Hippocampal formation (tissue), 2 donors: ENCODE measurements around the gene ZNF892.

Experiments used
- DNase-seq, 2 donors: peaks; one replicate each; lab custom pipeline; 2025; lab: John Stamatoyannopoulos, UW

The ZNF892 gene

GRCh38 chr2:95207111-95207961 lies at the start of gene ZNF892:
Gene ZNF892, plus strand, starts transcription at chr2:95207521. Its CDS starts 295 bp downstream, at chr2:95207816.
- DNase-seq, result peak; percentile 91 to 92

DNA sequence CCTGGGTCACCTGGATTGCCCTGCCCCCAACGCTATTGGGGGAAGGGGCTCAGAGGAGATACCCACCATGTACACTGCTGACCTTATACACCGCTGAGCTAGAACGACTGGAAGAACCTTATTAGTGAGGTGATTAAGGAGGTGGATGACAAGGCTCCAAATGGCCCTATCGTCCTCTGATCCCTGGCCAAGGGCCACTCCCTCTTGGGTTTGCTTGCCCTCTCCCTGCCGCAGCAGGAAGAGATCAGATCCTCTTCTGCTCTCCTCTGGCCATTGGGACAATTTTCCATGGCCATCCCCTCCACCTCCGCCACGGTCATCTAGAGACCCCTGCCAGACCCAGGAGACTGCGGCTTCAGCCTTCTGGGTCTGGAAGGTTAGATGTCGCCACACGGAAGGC lies 48.9 kb upstream of the ZNF892 start:
- no peak for DNase-seq

DNA sequence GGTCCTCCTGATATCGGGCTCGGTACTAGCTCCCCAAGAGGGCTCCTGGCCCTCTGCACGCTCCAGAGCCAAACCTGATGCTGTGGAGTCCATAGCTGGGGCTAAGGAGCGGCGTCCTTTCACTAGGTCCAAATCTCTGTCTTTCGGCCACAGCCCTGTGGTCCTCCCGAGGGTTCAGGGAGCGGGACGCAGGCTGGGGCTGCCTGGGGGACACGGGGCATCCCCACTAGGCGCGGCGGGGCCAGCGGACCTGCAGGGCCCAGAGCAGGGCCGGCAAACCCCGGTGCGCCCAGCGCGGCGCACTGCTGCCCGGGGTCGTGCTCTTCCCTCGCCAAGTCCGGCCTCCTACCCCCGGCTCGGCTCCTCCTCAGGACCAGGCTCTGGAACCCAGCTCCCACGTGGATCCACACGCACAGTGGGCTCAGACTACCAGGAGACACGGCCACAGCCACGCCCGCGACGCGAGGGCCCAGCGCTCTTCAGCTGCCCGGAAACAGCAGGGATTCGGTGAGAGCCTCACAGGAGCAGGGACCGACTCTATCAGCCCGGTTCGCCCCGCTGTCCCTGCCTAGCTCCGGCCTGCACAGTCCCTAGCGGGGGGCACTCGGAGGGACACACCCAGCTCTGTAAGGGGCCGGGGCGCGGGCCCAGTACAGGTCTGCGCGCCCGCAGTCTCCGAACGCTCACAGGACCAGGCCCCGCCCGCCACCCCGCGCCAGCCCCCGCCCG lies 48.3 kb upstream of the ZNF892 start:
- DNase-seq, result peak in 1 of 2 donors; percentile 56

DNA sequence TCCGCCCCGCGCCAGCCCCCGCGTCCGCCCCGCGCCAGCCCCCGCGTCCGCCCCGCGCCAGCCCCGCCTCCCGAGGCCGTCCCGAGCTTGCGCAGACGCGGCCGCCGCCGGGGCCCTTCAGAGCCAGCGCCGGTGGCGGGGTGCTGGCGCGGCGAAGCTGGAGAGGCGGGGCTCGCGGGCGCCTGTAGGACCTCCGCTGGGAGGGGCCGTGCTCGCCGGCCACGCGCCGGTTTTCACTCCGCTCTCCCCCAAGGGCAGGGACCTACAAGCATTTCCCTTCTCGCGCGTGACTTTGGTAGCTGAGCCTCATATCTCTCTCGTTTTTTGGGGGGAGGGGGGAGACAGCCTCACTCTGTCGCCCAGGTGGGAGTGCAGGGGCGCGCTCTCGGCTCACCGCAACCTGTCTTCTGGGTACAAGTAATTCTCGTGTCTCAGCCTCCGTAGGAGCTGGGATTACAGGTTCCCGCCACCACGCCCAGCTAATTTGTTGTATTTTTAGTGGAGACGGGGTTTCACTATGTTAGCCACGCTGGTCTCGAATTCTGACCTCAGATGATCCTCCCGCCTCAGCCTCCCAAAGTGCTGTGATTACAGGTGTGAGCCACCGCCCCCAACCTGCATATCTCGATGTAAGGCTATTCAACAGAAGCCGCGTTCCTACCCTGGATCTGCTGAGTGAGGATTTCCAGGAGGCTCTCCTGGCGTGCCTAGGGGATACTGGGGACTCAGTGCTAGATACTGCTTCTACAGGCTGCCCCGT lies 47.5 kb upstream of the ZNF892 start, which contains the start of gene ZNF514:
ZNF514 (minus strand) TSS at position 159 of the 760 bp plus-strand sequence. CDS start 6,595 bp downstream, outside the sequence.
- peak; percentile 54 to 79 for DNase-seq

GRCh38 chr2:95165030-95165370 lies 42.3 kb upstream of the ZNF892 start:
- DNase-seq, result no peak

DNA sequence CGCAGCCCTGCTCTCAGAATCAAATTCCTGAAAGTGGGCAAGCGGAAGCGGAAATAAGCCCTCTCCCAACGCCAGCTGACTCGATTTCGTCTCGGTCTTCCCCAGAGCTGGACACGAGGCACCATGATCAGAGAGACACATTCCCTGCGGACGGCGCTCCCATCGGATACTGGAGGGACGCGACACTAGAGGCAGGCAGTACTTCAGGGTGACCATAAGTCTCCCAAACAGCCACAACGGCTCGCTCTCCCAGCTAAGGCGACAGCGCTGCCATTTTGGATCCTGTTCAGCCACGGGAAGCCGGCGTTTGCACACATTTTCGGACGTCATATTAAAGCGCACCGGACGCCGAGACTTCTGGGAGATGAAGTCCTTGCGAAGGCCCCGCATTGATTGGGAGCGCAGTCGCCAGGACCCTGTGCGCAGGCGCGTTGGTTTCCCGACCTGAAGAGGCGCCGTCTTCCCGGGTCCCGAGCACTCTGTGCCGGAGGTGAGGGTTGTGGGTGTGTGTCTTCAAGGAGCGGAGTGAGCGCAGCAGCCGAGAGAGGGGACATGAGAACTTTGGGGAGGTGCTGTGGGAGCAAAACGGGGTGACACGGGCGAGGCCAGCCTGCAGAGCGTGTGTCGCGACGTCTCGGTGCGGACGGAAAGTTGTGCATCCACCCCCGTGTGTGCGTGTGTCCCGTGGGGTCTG lies 41.8 kb upstream of the ZNF892 start, which contains the start of gene ZNF2:
ZNF2 (plus strand) TSS at position 439 of the 694 bp plus-strand sequence. CDS start 10,418 bp downstream, outside the sequence.
- peak; percentile 94 to 95 for DNase-seq

- no peak for DNase-seq
These were observed 41.1 kb upstream of the ZNF892 start for GRCh38 chr2:95166065-95166763.

- no peak for DNase-seq
These were observed 35.4 kb upstream of the ZNF892 start for GRCh38 chr2:95171902-95172301.

DNA sequence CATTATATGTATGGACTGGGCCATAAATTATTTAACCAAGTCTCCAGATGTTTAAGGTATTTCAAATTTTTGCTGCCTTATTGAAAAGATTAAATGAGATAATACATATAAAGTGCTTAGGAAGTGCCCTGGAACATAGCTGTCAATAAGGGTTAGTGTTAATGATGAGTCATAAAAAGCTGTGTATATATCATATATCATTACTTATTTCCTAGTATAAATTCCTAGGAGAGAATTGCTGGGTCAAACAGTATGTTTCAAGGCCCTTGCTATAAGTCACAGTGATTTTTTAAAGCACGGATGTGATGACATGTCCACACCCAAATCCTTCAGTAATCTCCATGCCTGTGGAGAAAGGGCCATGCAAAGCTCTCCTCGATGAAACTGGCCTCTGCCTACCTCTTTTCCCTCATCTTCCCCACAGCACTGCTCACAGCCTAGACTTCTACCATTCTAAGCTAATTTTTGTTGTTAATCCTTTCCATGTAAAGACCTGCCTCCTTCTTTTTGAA lies 33.2 kb upstream of the ZNF892 start:
- no peak for DNase-seq

- no peak for DNase-seq
These were observed 27.9 kb upstream of the ZNF892 start for GRCh38 chr2:95179451-95179850.

GRCh38 chr2:95181774-95182173 lies 25.5 kb upstream of the ZNF892 start:
- DNase-seq, result no peak

GRCh38 chr2:95185197-95185596 lies 22.1 kb upstream of the ZNF892 start:
- no peak for DNase-seq

- DNase-seq, result no peak
These were observed 21.3 kb upstream of the ZNF892 start for GRCh38 chr2:95185973-95186372.

GRCh38 chr2:95192956-95193355 lies 14.4 kb upstream of the ZNF892 start:
- DNase-seq, result peak; percentile 2 to 44

DNA sequence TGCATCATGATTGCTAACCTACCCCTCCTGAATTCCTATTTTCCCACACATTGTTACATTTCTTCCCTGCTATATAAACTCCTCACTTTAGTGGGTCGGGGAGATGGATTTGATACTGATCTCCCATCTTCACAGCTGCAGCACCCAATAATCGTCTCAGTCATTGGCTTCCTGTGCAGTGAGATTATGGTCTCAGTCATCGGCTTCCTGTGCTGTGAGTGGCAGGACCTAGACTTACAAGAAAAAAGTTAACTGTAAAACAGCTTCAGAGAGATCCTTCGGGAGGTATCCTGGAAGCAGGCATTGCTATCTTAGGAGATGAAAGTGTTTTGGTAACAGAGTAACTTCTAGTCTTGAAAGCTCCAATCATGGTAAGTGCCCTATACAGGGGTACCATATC lies 3.4 kb upstream of the ZNF892 start:
- no peak for DNase-seq

DNA sequence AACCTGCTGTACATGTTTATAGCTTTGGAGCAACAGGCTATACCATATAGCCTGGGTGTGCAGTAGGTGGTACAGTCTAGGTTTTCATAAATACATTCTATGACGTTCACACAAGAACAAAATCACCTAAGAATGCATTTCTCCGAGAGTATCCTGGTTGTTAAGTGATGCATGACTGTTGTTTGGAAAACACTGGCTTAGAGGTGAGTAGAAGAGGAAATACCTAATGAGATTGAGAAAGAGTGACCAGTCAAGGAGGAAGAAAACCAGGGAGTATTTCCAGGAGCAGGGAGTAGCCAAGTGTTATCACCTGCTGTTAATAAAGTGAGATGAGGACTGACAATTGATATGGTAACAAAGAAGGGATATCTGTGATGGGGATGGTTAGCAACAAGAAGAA lies 2.9 kb upstream of the ZNF892 start:
- DNase-seq, result no peak

DNA sequence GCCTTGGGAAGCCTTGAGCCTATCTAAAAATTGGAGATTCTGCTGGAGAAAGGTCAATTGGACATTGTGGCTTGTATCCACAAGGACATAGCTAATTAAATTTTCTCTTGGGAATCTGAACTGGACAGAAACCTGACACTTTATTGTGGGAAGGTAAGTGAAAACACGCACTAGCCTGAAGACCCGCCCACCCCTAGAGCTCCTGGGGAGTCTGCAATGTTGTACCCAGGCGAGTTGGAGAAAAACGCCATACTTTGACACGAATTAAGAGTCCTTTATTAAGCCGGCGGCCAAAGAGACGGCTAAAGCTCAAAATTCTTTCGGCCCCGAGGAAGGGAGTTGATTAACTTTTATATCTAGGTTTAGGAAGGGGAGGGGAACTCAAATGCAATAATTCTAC lies 1.2 kb upstream of the ZNF892 start:
- DNase-seq, result no peak

GRCh38 chr2:95208106-95208505 lies 785 bp downstream of the ZNF892 start:
- DNase-seq, result no peak

DNA sequence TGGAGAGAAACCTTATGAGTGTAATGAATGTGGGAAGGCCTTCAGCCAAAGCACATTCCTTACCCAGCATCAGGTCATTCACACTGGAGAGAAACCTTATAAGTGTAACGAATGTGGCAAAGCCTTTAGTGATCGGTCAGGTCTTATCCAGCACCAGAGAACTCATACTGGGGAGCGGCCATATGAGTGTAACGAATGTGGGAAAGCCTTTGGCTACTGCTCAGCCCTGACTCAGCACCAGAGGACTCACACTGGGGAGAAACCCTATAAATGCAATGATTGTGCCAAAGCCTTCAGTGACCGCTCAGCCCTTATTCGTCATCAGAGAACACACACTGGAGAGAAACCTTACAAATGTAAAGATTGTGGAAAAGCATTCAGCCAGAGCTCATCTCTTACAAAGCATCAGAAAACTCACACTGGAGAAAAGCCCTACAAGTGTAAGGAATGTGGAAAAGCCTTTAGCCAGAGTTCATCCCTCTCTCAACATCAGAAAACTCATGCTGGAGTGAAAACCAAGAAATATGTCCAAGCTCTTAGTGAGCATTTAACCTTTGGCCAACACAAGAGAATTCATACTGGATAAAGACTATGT lies 7.8 kb downstream of the ZNF892 start:
- DNase-seq, result no peak

- DNase-seq, result no peak
These were observed 13.1 kb downstream of the ZNF892 start for GRCh38 chr2:95220449-95220848.
